Spleen (tissue), 11 donors: Measurements from ENCODE around the gene KLC3. TPM values are rescaled to one million over a fixed set of nuclear protein-coding genes. Genes with fewer than 3 reads are reported as not detected.
"Not testable (repeated sequence)": the region's sequence is repeated elsewhere in the genome, so short reads cannot be mapped to it uniquely, and the experiment has no call there.

Source experiments
- DNase-seq: peaks from one replicate; pipeline ENCODE4 v3.0.0-alpha.2; 2020
- H3K27ac ChIP-seq, 8 donors: fragments of 200-600 bp; sonication (generic) in 7 of 8; 1 replicate in 4 of 8; 2 replicates in 4 of 8; pipeline versions ENCODE4 v1.5.0 to v1.8.0; 2016 to 2021; ENCODE audit warnings: inconsistent platforms in 4 of 8, mild to moderate bottlenecking in 4 of 8, moderate library complexity in 1 of 8
- H3K27me3 ChIP-seq, 7 donors: fragments of 200-600 bp; sonication (generic) in 6 of 7; replicated peaks in 1 of 7; 1 replicate in 4 of 7; 2 replicates in 3 of 7; pipeline versions ENCODE4 v1.5.0 to v1.8.0; 2016 to 2021; ENCODE audit warnings: inconsistent platforms in 3 of 7, mild to moderate bottlenecking in 1 of 7
- H3K36me3 ChIP-seq, 6 donors: fragments of 200-600 bp; sonication (generic) in 5 of 6; 1 replicate in 4 of 6; 2 replicates in 2 of 6; pipeline versions ENCODE4 v1.5.0 to v1.8.0; 2016 to 2021; ENCODE audit warnings: inconsistent platforms in 2 of 6
- H3K4me1 ChIP-seq, 6 donors: fragments of 200-600 bp; sonication (generic) in 5 of 6; 1 replicate in 3 of 6; 2 replicates in 3 of 6; pipeline versions ENCODE4 v1.5.0 to v1.8.0; 2016 to 2021; ENCODE audit warnings: inconsistent platforms in 3 of 6
- H3K4me3 ChIP-seq, 8 donors: fragments of 200-600 bp; sonication (generic) in 7 of 8; 1 replicate in 4 of 8; 2 replicates in 4 of 8; pipeline versions ENCODE4 v1.5.0 to v1.8.0; 2016 to 2021; ENCODE audit warnings: inconsistent platforms in 4 of 8, mild to moderate bottlenecking in 4 of 8, moderate library complexity in 2 of 8
- H3K9me3 ChIP-seq, 8 donors: fragments of 200-600 bp; sonication (generic) in 7 of 8; 1 replicate in 4 of 8; 2 replicates in 4 of 8; pipeline versions ENCODE4 v1.5.0 to v1.8.0; 2016 to 2021; ENCODE audit warnings: inconsistent platforms in 4 of 8
- POLR2A ChIP-seq, 3 donors: fragments of 450-650 bp; IDR thresholded peaks; one replicate each; pipeline ENCODE4 v1.5.1; 2017; ENCODE audit warnings: antibody characterized with exemption in 3 of 3, mild to moderate bottlenecking in 1 of 3
- POLR2AphosphoS5 ChIP-seq, 3 donors: sonication (generic); formaldehyde crosslinking; IDR thresholded peaks; one replicate each; pipeline ENCODE4 v1.5.1; 2017; ENCODE audit warnings: antibody characterized with exemption in 3 of 3
- WGBS, 5 donors: extraction: QIAGEN DNeasy Blood & Tissue Kit in 3 of 5; methylation state at CpG; one replicate each; pipeline versions ENCODE4 v1.1.5 to v1.1.7; 2013 to 2018; 5-methylcytosine and 5-hydroxymethylcytosine counted together
- intact Hi-C: fragments of 100-400 bp; cut with DNase I; formaldehyde crosslinking; loops from one replicate; pipeline ENCODE4 v1.15.0; 2023; ENCODE audit warnings: low total_unique reads
- polyA plus RNA-seq, 3 donors: library from polyadenylated mRNA; stranded (reverse); fragments of 200-250 nt; gene quantifications; one replicate each; pipeline ENCODE4 v1.2.1, GENCODE V29; 2013
- total RNA-seq, 7 donors: library from RNA; depleted of rRNA in 3 of 7; stranded (reverse); fragments of >200 nt in 3 of 7; fragmentation: NEBNext Ultra II Directional in 4 of 7; extraction: Animal tissue kit (Norgen Biotek cat#: 25700) in 4 of 7; gene quantifications; one replicate each; pipeline versions ENCODE4 v1.1.0 to v1.2.1, GENCODE V29; 2016 to 2021
- TF ChIP-seq, protein P1 (sequence below), 11 experiments: fragments of 200-600 bp in 7 of 11; fragments of 450-650 bp in 4 of 11; sonication (generic) in 4 of 11; IDR thresholded peaks in 8 of 11; conservative IDR thresholded peaks in 3 of 11; 1 replicate in 7 of 11; 2 replicates in 4 of 11; pipeline versions ENCODE4 v1.4.0 to v1.8.0; 2016 to 2021; ENCODE audit warnings: antibody characterized with exemption in 11 of 11, inconsistent platforms in 4 of 11, mild to moderate bottlenecking in 1 of 11
- donor health status: healthy with polysubstance abuse.
- donor health status: DM: no; HTN: no; CAD: no; lungs with moderate emphysema.
- donor health status: DM: no; HTN: no; CAD: no.
- donor health status: Bipolar disorder and iron deficiency.
- donor health status: healthy.
- donor health status: DM: no; HTN: no; CAD: no.
- donor health status: DM: yes; HTN: yes; CAD: no.

The KLC3 gene
- total and polyA plus RNA-seq, 10 donors: 0.05 to 0.87 (median 0.08) TPM; not detected in 6

- H3K36me3 ChIP-seq: no peaks in the 10 kb centered on the region
- H3K27ac ChIP-seq: no peak overlapping the region
- 72 to 80% (median 78%) methylated on average over 13 of the region's 13 CpGs for WGBS, 5 donors
- DNase-seq: no peak
- H3K4me1 ChIP-seq: peaks cover 0 to 17% (median 8%) of the 10 kb centered on the region in 6 donors
- H3K4me3 ChIP-seq: no peak overlapping the region
- H3K9me3 ChIP-seq: no peaks in the 10 kb centered on the region
- intact Hi-C loops: no loop called here
- TF ChIP-seq, protein P1, sequence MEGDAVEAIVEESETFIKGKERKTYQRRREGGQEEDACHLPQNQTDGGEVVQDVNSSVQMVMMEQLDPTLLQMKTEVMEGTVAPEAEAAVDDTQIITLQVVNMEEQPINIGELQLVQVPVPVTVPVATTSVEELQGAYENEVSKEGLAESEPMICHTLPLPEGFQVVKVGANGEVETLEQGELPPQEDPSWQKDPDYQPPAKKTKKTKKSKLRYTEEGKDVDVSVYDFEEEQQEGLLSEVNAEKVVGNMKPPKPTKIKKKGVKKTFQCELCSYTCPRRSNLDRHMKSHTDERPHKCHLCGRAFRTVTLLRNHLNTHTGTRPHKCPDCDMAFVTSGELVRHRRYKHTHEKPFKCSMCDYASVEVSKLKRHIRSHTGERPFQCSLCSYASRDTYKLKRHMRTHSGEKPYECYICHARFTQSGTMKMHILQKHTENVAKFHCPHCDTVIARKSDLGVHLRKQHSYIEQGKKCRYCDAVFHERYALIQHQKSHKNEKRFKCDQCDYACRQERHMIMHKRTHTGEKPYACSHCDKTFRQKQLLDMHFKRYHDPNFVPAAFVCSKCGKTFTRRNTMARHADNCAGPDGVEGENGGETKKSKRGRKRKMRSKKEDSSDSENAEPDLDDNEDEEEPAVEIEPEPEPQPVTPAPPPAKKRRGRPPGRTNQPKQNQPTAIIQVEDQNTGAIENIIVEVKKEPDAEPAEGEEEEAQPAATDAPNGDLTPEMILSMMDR (IDR thresholded peaks at IDR 0.05 in 8 of 11, conservative IDR thresholded peaks at IDR 0.05 in 3 of 11): no peak
- TF ChIP-seq POLR2AphosphoS5 (IDR thresholded peaks at IDR 0.05): no peak
- TF ChIP-seq POLR2A (IDR thresholded peaks at IDR 0.05): no peak
- H3K27me3 ChIP-seq: peaks cover 0 to 29% (median 19%) of the 10 kb centered on the region in 7 donors
Measured at GRCh38 chr19:45327404-45328143, 13.0 kb upstream of the KLC3 start.

DNA sequence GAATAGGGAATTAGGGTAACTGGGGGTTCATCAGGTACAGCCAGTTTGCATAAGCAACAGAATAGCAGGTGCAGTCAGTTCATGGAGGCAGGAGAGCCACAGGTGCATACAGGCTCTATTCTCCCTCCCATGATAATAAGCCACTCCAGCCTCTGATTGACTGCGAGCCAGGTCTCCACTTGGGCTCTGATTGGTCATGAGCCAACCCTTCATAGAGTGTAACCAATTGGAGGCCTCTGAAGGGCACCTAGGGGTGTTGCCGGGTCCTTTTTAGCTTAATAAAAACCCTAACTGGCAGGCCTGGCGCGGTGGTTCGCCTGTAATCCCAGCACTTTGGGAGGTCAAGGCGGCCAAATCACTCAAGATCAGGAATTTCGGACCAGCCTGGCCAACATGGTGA, 9.1 kb upstream of the KLC3 start:
- Histone ChIP-seq H3K4me3 (no peak overlapping the region), H3K36me3 (no peaks in the 10 kb centered on the region), H3K9me3 (no peaks in the 10 kb centered on the region), H3K4me1 (peaks cover 0 to 2% (median 0%) of the 10 kb centered on the region in 6 donors), H3K27ac (no peak overlapping the region), H3K27me3 (no peaks in the 10 kb centered on the region)
- intact Hi-C loops: no loop called here
- WGBS, 5 donors: 85 to 91% (median 88%) methylated on average over 7 of the region's 7 CpGs
- TF ChIP-seq, protein P1 (IDR thresholded peaks at IDR 0.05 in 8 of 11, conservative IDR thresholded peaks at IDR 0.05 in 3 of 11): no peak
- DNase-seq: no peak

DNA sequence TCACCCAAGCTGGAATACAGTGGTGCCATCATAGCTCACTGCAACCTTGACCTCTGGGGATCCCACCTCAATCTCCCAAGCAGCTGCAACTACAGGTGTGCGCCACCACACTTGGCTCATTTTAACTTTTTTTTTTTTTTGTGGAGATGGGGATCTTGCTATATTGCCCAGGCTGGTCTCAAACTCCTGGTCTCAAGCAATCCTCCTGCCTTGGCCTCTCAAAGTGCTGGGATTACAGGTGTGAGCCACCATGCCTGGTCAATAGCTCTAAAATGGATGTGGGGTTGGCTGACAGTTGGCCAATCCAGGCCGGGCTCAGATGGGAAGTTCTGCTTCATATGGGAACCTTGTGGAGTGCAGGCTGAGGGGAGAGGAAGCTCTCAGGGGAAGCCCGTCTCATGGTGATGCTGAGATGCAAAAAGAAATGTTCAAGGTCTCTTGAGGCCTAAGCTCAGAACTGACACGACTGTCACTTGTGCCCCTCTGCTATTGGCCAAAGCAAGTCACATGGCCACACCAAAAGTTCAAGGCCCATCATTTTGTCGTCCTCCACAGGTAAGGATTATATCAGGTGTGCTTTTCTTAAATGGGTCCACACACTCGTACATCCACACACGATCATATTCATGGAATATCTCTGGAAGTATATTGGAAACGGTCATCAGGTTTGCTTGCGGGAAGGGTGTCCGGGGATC, 6.8 kb upstream of the KLC3 start:
- no peak for DNase-seq
- TF ChIP-seq POLR2A (IDR thresholded peaks at IDR 0.05): no peak
- TF ChIP-seq, protein P1 (IDR thresholded peaks at IDR 0.05 in 8 of 11, conservative IDR thresholded peaks at IDR 0.05 in 3 of 11): no peak
- TF ChIP-seq POLR2AphosphoS5 (IDR thresholded peaks at IDR 0.05): no peak
- intact Hi-C loops: no loop called here
- peaks cover 0 to 7% (median 4%) of the 10 kb centered on the region in 6 donors for H3K4me1 ChIP-seq
- no peak overlapping the region for H3K27ac ChIP-seq
- no peaks in the 10 kb centered on the region for H3K36me3 ChIP-seq
- WGBS, 5 donors: 72 to 82% (median 80%) methylated on average over 10 of the region's 10 CpGs
- H3K4me3 ChIP-seq: no peak overlapping the region
- H3K27me3 ChIP-seq: peaks cover 0 to 20% (median 0%) of the 10 kb centered on the region in 7 donors
- no peaks in the 10 kb centered on the region for H3K9me3 ChIP-seq

GRCh38 chr19:45334881-45335280, 5.7 kb upstream of the KLC3 start:
- intact Hi-C loops, H3K4me1 ChIP-seq, H3K27ac ChIP-seq, H3K4me3 ChIP-seq, H3K9me3 ChIP-seq, DNase-seq, H3K36me3 ChIP-seq: not testable (repeated sequence)
- peaks cover 0 to 31% (median 11%) of the 10 kb centered on the region in 7 donors for H3K27me3 ChIP-seq
- WGBS, 5 donors: 85 to 93% (median 88%) methylated on average over 4 of the region's 4 CpGs
